ENCODE data around the gene ECE1. TPM values are rescaled to one million over a fixed set of nuclear protein-coding genes. Genes with fewer than 3 reads are reported as not detected.

ECE1 gene
- total RNA-seq, 2 experiments from 2014 or later: 95.6 to 101 TPM

GRCh38 chr1:21249940-21250493 is 40.2 kb downstream of the ECE1 start:
- no peaks in the 10 kb centered on the region for H3K27me3 Mint-ChIP-seq
- peaks cover 10% of the 10 kb centered on the region for H3K4me1 Mint-ChIP-seq
- no peak overlapping the region for H3K27ac Mint-ChIP-seq
- H3K4me3 Mint-ChIP-seq: no peak overlapping the region
- no peaks in the 10 kb centered on the region for H3K9me3 Mint-ChIP-seq
- no peak for DNase-seq
- H3K36me3 Mint-ChIP-seq: peaks cover 33% of the 10 kb centered on the region

DNA sequence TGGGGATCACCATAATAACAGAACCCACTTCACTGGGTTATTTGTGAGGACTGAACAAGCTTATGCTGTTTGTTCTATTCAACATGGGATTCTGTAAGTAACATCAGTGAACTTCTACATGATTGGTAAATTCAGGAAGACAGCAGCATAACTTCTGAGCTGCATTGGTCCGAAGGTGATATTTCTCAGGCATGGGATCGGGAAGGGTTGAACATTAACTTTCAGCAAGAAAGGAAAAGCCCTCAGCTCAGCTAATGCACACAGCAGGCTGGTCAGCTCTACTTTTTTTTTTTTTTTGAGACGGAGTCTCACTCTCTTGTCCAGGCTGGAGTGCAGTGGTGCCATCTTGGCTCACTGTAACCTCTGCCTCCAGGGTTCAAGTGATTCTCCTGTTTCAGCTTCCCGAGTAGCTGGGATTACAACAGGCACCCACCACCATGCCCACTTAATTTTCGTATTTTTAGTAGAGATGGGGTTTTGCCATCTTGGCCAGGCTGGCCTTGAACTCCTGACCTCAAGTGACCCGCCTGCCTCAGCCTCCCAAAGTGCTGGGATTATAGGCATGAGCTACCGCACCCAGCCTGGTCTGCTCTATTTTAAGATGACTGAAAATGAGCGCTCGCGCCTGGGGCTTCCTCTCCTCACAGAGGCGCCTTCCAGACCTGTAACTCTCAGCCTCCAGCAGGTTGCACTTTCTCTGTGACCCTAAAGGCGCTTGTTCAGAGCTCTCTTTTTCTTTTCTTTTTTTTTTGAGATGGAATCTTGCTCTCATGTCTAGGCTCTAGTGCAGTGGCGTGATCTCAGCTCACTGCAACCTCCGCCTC is 42.2 kb downstream of the ECE1 start:
- no peaks in the 10 kb centered on the region for H3K9me3 Mint-ChIP-seq

GRCh38 chr1:21246905-21247642 is 43.2 kb downstream of the ECE1 start:
- Mint-ChIP-seq H3K4me1 (peaks cover 3% of the 10 kb centered on the region), H3K4me3 (no peak overlapping the region), H3K27me3 (no peaks in the 10 kb centered on the region), H3K27ac (no peak overlapping the region), H3K36me3 (peaks cover 35% of the 10 kb centered on the region), H3K9me3 (no peaks in the 10 kb centered on the region)
- no peak for DNase-seq

More for the DNA sequence above, 42.2 kb downstream of the ECE1 start:
- Mint-ChIP-seq H3K4me3 (no peak overlapping the region), H3K4me1 (peaks cover 10% of the 10 kb centered on the region), H3K27ac (no peak overlapping the region), H3K36me3 (peaks cover 40% of the 10 kb centered on the region), H3K27me3 (no peaks in the 10 kb centered on the region)
- DNase-seq: no peak

DNA sequence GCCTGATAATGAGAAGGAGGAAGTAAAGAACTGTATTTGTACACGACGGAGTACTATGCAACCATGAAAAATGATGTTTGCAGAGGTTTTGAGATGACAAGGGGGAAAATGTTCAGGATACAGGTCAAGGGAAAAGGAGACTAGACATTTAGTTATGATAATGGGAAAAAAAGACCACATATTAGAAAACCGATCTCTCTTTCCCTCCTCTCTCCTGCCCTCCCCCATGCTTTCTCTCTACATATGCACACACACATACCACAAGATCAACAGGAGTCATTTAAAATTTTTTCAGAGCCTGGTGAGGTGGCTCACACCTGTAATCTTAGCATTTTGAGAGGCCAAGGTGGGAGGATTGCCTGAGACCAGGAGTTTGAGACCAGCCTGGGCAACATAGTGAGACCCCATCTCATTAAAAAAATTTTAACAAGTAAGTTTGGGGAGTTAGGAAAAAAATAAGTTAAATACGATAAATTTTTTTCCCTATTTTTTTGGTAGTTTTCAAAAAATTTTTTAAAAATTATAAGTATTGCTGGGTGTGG is 44.5 kb downstream of the ECE1 start:
- Mint-ChIP-seq H3K9me3 (no peaks in the 10 kb centered on the region), H3K4me3 (no peak overlapping the region), H3K4me1 (no peaks in the 10 kb centered on the region), H3K36me3 (peaks cover 28% of the 10 kb centered on the region), H3K27ac (no peak overlapping the region), H3K27me3 (no peaks in the 10 kb centered on the region)
- DNase-seq: no peak

- Mint-ChIP-seq H3K36me3 (peaks cover 27% of the 10 kb centered on the region), H3K27me3 (no peaks in the 10 kb centered on the region), H3K9me3 (no peaks in the 10 kb centered on the region), H3K4me3 (no peak overlapping the region), H3K4me1 (no peaks in the 10 kb centered on the region), H3K27ac (no peak overlapping the region)
- DNase-seq: no peak
These were observed 45.1 kb downstream of the ECE1 start for GRCh38 chr1:21244986-21245687.

DNA sequence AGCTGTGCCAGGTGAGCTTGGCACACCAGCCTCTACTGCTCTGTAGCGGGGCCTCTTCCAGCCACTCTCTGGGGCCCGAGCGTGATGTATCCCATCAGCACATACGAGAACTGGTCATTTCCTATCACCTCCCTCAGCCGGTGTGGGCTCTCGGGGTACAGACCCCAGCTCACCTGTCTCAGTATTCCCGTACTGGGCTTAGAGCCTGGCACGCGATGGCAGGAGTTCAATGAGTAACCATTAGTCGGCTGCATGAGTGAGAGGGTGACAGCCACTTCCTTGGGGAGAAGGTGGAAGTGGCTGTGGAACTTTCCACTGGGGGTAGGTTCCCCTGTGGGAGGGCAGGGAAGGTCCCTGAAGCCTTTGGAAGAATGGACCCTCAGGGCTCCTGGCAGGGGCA is 46.1 kb downstream of the ECE1 start:
- peaks cover 22% of the 10 kb centered on the region for H3K36me3 Mint-ChIP-seq
- H3K27me3 Mint-ChIP-seq: no peaks in the 10 kb centered on the region
- no peaks in the 10 kb centered on the region for H3K9me3 Mint-ChIP-seq
- no peak for DNase-seq
- H3K27ac Mint-ChIP-seq: no peak overlapping the region
- H3K4me3 Mint-ChIP-seq: no peak overlapping the region
- peaks cover 3% of the 10 kb centered on the region for H3K4me1 Mint-ChIP-seq

- H3K36me3 Mint-ChIP-seq: peaks cover 22% of the 10 kb centered on the region
- H3K9me3 Mint-ChIP-seq: no peaks in the 10 kb centered on the region
- DNase-seq: no peak
- peaks cover 5% of the 10 kb centered on the region for H3K4me1 Mint-ChIP-seq
- no peaks in the 10 kb centered on the region for H3K27me3 Mint-ChIP-seq
- no peak overlapping the region for H3K27ac Mint-ChIP-seq
- no peak overlapping the region for H3K4me3 Mint-ChIP-seq
These were observed 47.4 kb downstream of the ECE1 start for GRCh38 chr1:21242846-21243245.

GRCh38 chr1:21241771-21242581 is 48.3 kb downstream of the ECE1 start:
- H3K36me3 Mint-ChIP-seq: peaks cover 20% of the 10 kb centered on the region
- H3K27me3 Mint-ChIP-seq: no peaks in the 10 kb centered on the region
- H3K4me3 Mint-ChIP-seq: no peak overlapping the region
- H3K9me3 Mint-ChIP-seq: no peaks in the 10 kb centered on the region
- no peak for DNase-seq
- peaks cover 5% of the 10 kb centered on the region for H3K4me1 Mint-ChIP-seq
- no peak overlapping the region for H3K27ac Mint-ChIP-seq

DNA sequence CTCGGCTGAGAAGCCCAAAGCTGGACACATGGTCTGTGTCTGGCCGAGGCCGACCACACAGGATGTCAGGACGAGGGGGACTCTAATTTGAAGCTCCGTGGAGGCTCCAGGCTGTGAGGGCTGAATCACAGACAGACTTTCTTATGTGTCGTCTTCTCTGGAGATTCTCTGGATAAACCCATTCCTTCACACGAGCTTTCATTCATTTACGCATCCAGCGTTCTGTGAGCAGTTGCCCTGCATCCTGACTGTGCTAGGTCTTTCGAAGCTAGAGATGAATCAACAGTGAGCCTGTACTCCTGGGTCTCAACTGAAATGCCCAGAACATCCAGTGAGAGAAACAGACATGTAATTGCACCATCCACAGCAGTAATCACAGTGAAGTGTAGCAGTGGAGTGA is 49.6 kb downstream of the ECE1 start:
- DNase-seq: no peak
- Mint-ChIP-seq H3K9me3 (no peaks in the 10 kb centered on the region), H3K4me1 (peaks cover 5% of the 10 kb centered on the region), H3K36me3 (peaks cover 12% of the 10 kb centered on the region), H3K27ac (no peak overlapping the region), H3K4me3 (no peak overlapping the region), H3K27me3 (no peaks in the 10 kb centered on the region)

GRCh38 chr1:21239221-21239620 is 51.0 kb downstream of the ECE1 start:
- Mint-ChIP-seq H3K27ac (peak overlapping the region; percentile 8), H3K9me3 (no peaks in the 10 kb centered on the region), H3K4me3 (no peak overlapping the region), H3K27me3 (no peaks in the 10 kb centered on the region), H3K4me1 (peaks cover 5% of the 10 kb centered on the region), H3K36me3 (peaks cover 8% of the 10 kb centered on the region)
- no peak for DNase-seq

DNA sequence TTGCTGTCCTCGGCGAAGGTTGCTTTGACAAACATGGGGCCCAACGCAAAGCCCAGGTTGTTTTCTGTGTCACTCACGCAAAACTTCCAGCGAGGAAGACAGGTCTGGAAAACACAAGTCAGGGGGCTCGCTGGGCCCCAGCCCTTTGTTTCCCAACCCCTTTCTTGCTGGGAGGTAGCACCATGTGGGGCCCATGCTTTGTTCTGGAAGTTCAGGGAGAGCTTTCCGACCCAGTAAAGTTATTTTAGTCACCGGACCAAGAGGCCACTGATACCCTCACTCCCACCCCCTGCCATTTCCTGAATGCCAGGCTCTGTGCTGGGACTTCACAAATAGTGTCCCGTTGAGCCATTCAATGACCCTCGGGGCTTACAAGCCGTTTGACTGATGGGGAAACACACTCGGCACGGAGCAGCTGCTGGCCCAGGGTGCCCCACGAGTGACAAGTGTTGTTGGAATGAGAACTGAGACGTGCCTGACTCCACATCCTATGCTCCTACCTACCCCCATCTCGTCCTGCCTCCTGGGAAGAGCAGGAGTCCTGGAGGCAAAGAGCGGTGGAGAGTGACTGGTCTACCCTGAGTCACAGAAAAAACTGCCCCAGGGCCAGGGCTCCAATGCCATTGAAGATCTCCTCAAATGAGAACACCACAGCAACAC is 52.0 kb downstream of the ECE1 start:
- Mint-ChIP-seq H3K4me3 (no peak overlapping the region), H3K36me3 (peaks cover 9% of the 10 kb centered on the region), H3K9me3 (no peaks in the 10 kb centered on the region), H3K27me3 (no peaks in the 10 kb centered on the region), H3K4me1 (peaks cover 5% of the 10 kb centered on the region), H3K27ac (no peak overlapping the region)
- DNase-seq: no peak

DNA sequence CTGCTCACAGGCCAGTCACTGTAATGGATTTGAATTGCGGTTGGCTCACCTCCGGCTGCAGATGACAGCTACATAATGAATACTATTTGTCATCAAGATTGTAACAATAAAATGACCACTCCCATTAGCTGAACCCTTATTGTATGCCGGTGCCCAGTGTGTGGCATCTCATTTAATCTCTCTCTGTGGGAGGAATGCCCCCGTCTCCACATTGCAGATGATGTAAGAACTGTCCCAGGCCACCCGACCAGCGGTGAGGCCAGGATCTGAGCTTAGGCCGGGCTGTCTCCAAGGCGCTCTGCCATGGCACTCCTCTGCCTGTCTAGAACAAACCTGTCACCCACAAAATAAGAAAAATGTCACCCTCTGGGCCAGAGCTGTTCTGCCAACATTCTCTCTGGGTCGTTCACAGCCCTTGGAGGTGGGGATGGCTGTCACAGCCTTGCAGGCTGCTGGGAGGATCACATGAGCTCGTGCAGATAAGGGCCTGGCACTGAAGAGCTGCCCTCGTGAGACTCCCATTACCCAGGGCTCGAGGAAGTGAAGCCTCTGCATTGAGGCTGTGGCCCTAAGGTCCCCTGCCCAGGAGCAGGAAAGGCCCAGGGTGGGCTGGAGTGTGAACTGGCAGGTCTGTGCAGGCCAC is 52.7 kb downstream of the ECE1 start:
- no peaks in the 10 kb centered on the region for H3K27me3 Mint-ChIP-seq
- H3K4me3 Mint-ChIP-seq: no peak overlapping the region
- H3K27ac Mint-ChIP-seq: no peak overlapping the region
- peaks cover 7% of the 10 kb centered on the region for H3K36me3 Mint-ChIP-seq
- H3K9me3 Mint-ChIP-seq: no peaks in the 10 kb centered on the region
- DNase-seq: no peak
- H3K4me1 Mint-ChIP-seq: peaks cover 5% of the 10 kb centered on the region

DNA sequence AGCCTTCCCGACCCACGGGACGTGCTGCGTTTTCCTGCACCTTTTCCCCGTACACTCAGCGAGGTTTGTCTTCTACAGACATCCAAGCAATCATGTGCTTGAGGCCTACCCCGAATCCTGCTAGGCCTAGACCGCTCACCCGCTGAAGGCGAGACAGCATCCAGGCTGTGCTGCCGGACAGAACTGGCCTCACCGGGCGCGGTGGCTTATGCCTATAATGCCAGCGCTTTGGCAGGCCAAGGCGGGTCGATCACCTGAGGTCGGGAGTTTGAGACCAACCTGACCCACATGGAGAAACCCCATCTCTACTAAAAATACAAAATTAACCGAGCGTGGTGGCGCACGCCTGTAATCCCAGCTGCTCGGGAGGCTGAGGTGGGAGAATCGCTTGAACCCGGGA is 54.1 kb downstream of the ECE1 start:
- peaks cover 9% of the 10 kb centered on the region for H3K4me1 Mint-ChIP-seq
- H3K4me3 Mint-ChIP-seq: no peak overlapping the region
- no peaks in the 10 kb centered on the region for H3K9me3 Mint-ChIP-seq
- no peaks in the 10 kb centered on the region for H3K27me3 Mint-ChIP-seq
- H3K27ac Mint-ChIP-seq: no peak overlapping the region
- peaks cover 11% of the 10 kb centered on the region for H3K36me3 Mint-ChIP-seq
- no peak for DNase-seq

Data from activated naive CD8-positive, alpha-beta T cell treated with anti-CD3 and anti-CD28 coated beads for 36 hours (primary cell).